GM21825 (cell line): ENCODE results near the gene DRAM1.
A peak's percentile ranks its signal among the peaks of the same experiment; 100 is the strongest.
"Not testable (repeated sequence)": the region's sequence is repeated elsewhere in the genome, so short reads cannot be mapped to it uniquely, and the experiment has no call there.

Experiments used
- ATAC-seq: cut with Tn5 transposase; IDR thresholded peaks from one replicate; pipeline ENCODE4 v1.9.1; 2021; ENCODE audit warnings: mild to moderate bottlenecking, moderate library complexity; ENCODE audit not compliant: unreplicated experiment

DRAM1 gene

DNA sequence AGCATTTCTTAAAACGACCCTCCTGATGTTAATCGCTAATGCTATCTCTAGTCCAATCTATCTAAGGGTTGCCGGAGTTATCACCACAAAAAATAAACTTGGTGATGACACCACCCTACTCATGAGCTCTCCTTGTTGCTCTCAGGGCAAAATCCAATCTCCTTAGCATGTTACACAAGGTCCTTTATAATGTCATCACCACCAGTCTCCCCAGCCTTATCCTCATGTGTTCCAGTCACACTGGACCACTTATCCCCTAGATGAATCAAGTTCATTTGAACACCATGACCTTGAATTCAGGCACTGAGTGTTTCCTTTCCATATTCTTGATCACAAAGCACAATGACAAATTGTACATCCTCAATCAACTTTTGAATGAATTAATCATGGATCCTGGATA, 19.0 kb upstream of the DRAM1 start:
- no peak for ATAC-seq

GRCh38 chr12:101859664-101860607, 17.4 kb upstream of the DRAM1 start:
- ATAC-seq, result peak; percentile 45

DNA sequence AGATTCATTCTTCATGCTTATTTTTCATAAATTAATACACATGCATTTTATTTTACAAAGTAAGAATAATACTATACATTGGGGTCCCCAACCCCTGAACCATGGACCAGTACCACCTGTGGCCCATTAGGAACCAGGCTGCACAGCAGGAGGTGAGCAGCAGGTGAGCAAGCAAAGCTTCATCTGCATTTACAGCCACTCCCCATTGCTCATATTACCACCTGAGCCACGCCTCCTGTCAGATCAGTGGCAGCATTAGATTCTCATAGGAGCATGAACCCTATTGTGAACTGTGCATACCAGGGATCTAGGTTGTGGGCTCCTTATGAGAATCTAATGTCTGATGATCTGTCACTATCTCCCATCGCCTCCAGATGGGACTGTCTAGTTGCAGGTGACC, 15.7 kb upstream of the DRAM1 start:
- ATAC-seq, result not testable (repeated sequence)

DNA sequence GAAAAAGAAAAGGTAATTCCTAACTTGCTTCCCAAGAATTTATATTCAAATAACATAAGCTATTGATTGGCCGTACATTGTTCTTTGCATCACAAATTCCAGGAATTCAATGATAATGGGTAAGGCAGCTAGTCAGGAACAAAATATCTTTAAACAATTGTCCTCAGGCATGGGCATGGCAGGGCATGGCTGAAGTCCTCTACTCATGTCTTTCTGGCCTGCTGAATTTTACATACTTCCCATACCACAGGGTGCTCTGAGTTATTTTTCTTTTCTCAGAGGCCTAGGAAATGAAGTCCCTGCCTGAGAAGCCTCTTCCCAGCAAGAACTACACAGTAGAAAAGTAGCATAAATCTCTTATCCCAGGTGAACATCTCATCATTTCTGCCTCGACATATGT, 15.1 kb upstream of the DRAM1 start:
- ATAC-seq, result no peak

- ATAC-seq, result no peak
Observed at GRCh38 chr12:101863981-101864380, 13.4 kb upstream of the DRAM1 start.

GRCh38 chr12:101866615-101867373, 10.6 kb upstream of the DRAM1 start:
- no peak for ATAC-seq

- not testable (repeated sequence) for ATAC-seq
Observed at GRCh38 chr12:101867619-101868018, 9.8 kb upstream of the DRAM1 start.

- no peak for ATAC-seq
Observed at GRCh38 chr12:101870925-101871324, 6.5 kb upstream of the DRAM1 start.

GRCh38 chr12:101875162-101875561, 2.2 kb upstream of the DRAM1 start:
- ATAC-seq, result no peak

DNA sequence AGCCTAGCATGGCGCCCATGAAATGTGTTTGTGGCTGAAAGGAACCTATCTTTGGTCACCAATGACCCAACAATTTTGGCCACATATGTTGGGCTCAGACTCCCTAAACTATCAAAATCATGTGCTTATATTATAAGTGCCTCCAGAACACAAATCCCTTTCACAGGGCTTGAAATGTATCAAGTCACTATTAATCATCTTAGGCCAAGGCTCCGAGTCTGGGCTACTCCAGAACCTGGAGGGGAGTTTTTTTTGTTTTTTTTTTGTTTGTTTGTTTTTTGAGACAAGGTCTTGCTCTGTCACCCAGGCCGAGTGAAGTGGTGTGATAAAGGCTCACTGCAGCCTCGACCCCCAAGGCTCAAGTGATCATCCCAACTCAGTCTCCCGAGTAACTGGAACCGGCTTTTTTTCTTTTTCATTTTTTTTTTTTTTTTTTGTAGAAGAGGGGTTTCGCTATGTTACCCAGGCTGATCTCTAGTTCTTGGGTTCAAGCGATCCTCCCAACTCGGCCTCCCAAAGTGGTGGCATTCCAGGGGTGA, 989 bp upstream of the DRAM1 start:
- ATAC-seq, result no peak

GRCh38 chr12:101877806-101878242, 444 bp downstream of the DRAM1 start:
- ATAC-seq, result peak; percentile 10

DNA sequence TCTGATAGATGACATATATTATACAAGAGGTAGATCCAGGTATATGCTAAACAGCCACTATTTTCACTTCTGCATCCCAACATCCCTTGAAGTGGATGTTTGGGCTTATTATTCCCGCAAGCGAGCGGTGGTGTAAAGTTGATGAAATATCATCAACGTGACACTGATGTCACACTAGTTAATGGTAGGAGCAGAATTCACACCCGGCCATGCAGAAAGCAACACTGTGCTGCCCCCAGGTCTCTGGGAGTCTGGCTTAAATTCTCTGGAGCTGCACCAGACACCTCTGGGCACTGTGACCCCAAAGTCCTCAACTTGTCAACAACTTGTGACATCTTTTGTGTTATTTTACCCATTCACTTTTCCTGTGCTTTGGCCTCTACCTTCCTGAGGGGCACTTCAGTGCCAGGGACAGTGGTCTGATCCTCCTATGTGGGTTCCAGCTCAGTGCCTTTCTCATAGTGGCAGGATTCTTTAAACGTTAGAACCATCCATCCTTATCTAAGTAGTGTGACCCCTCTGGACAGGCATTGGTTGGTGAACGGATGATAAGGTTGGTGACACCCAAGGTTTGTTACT, 952 bp downstream of the DRAM1 start:
- ATAC-seq, result no peak

DNA sequence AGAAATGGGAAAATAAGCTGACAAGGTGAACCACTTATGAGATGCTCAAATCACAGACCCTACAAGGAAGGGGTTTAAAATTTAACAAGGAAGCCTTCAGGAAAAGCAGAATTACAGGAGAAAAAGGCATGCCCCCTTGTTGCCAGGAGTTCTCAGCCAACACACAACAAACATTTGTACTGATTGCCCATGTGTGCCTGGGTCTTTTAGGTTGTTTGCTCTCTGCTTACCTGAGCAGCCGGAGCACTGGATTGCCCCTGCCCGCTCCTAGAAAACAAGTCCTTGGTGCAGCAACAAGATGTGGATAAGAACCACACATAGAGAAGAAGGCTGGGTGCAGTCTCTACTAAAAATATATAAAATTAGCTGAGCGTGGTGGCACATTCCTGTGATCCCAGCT, 3.4 kb downstream of the DRAM1 start:
- ATAC-seq, result no peak

DNA sequence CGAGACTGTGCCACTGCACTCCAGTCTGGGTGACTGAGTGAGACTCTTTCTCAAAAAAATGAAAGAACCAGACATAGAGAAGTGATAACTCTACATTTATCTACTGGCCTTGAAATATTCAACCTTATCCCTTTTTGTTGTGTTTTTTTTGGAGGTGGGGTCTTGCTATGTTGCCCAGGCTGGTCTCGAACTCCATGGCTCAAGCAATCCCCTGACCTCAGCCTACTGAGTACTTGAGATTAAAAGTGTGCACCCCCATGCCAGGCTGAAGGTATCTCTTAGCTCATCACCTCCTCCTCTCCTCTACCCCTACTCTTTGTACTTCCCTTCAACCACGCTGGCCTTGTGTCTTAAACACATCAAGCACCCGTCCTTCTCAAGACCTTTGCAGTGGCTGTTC, 3.8 kb downstream of the DRAM1 start:
- no peak for ATAC-seq

GRCh38 chr12:101884174-101884573, 6.8 kb downstream of the DRAM1 start:
- ATAC-seq, result no peak

GRCh38 chr12:101884781-101885340, 7.5 kb downstream of the DRAM1 start:
- ATAC-seq, result not testable (repeated sequence)

GRCh38 chr12:101885912-101886561, 8.7 kb downstream of the DRAM1 start:
- ATAC-seq, result peak; percentile 57

DNA sequence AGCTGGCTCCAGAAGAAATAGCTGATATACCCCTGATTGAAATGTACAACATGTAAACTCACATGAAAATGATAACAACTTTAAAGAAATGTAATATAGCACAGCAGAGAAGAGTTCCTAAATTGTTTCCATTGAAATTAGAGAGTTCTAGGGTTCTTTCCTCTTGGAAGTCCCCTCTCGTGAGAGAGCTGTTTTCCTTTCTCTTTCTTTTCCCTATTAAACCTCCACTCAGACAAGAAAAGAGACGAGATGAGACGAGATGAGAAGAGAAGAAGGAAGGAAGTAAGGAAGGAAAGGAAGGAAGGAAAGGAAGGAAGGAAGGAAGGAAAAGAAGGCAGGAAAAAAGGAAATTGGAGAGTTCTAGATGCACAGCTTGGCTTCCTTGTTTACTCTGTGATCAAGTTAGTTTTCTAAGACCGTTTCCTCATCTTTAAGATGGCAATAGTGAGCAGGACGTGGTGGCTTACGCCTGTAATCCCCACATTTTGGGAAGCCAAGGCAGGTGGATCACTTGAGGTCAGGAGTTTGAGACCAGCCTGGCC, 11.9 kb downstream of the DRAM1 start:
- ATAC-seq, result no peak

DNA sequence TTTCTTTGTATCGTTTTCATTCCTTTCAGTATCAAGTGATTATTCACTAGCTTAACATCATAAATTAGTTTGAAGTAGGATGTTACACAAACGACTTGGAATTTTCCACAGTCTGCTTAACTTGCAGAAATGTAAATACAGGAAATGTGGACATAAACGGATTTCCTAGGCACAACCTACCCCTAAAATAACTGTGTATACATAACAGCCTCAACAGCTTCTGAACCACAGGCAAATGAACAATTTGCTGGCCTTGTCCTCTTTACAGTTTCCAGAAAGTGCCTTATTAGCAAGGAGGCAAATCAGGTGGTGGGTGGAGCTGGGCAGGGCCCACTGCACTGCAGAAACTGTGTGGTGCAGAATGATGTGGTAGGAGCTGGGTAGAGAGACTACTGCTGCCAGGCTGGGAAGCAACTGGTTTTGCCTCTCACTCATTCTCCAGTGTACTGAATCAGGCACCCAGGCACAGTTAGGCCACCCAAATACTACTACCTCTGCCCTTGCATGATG, 14.1 kb downstream of the DRAM1 start:
- peak; percentile 96 for ATAC-seq

GRCh38 chr12:101892794-101893193, 15.4 kb downstream of the DRAM1 start:
- ATAC-seq, result no peak
